NCI-H146 (cell line): ENCODE measurements around the gene KLHL2.

ENCODE experiments used
- DNase-seq: peaks from one replicate; lab custom pipeline; 2025; lab: John Stamatoyannopoulos, UW

Gene KLHL2

DNA sequence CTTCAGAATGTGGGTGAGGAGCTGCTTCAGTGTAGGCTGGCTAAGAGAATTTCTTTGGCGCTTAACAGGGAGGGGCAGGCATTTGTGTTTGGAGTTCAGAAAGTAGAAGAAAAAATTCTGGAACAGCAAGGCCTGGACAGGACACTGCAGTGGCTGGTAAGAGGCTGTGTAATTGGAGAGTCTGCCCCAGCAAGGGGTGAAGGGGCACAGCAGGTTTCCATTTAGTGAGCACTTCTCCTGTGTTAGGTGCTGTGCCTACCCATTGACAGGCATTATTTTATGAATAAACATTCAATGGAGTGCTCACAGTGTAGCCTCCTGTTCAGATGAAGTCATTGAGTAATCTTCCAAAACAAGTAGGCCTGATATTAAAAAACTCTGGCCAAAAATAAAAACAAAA, 160.8 kb downstream of the KLHL2 start:
- peak; percentile 62 for DNase-seq

- no peak for DNase-seq
Measured at GRCh38 chr4:165368567-165368966, 161.2 kb downstream of the KLHL2 start.

DNA sequence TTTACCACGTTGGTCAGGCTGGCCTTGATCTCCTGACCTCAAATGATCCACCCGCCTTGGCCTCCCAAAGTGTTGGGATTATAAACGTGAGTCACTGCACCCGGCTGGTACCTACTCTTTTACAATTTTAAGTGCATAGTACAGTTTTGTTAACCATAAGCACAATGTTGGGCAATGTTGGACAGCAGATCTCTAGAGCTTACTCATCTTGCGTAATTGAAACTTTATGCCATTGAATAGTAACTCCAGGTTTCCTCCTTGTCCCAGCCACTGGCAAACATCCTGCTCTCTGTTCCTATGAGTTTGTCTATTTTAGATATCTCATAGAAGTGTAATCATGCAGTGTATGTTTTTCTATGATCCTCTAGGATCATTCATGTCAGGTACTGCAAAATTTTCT, 162.2 kb downstream of the KLHL2 start:
- no peak for DNase-seq

DNA sequence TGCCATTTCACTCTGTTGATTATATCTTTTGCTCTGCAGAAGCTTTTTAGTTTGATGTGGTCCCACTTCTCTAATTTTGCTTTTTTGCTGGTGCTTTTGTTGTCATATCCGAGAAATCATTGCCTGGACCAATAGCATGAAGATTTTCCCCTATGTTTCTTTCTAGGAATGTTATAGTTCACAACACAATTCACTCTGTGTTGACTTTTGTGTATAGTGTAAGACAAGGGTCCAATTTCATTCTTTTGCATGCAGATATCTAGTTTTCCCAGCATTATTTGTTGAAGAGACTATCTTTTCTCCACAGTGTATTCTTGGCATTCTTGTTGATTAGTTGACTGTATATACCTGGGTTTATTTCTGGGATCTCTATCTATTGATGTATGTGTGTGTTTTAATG, 163.2 kb downstream of the KLHL2 start:
- DNase-seq, result no peak
